Measurements from ENCODE around the gene GPR137. TPM values are rescaled to one million over a fixed set of nuclear protein-coding genes. Genes with fewer than 3 reads are reported as not detected.

GPR137 gene
- total and polyA plus RNA-seq, 4 donors, result 6.7 to 22.2 (median 9.0) TPM

DNA sequence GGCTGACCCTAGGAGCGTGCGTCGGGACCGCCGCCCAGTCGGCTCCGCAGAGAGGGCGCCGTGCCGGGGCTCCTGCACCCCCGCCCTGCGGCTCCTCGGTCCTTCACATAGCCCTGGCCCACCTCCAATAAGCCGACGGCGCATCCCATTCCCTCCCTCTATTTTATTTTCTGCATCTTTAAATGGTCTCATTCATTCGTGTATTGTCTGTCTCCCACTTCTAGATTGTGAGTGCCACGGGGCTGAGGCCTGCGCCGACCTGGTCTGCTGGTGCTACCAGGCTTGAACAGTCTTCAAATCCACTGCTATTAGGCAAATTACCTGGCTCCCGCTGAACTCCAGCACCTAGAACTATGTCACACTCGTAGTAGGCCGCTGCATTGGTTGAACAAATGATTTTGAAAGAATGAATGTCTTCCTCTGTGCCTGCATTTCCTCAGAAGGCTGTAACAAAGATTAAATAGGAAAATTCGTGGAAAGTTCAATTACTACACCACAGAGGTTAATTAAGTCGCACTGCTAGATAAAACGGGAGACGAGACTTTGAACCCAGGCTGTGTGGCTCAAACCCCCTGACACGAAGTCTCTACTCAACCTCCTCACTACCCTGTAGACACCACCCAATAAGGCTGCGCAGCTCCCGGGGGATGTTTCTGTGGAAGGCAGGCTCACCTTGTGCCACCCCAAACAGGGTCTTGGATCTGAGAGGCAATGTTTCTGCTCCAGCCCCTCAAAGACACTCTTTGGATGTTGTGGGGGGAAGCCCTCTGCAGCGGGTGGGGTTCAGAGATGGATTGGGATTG lies 37.7 kb upstream of the GPR137 start:
- DNase-seq (ENCODE audit: low spot score), result no peak
- Histone ChIP-seq H3K9ac (ENCODE audit: low read depth in 1 of 2, low read length in 2 of 2) (peak overlapping the region in 1 of 2 donors; percentile 8), H3K4me3 (ENCODE audit: low read depth in 1 of 3, low read length in 3 of 3) (peak overlapping the region in 2 of 3 donors; percentile 92 to 96), H3K36me3 (ENCODE audit: control insufficient read depth in 4 of 4, insufficient read depth in 3 of 4, low read depth in 1 of 4, low read length in 3 of 4) (peaks cover 0 to 6% (median 4%) of the 10 kb centered on the region in 4 donors), H3K9me3 (ENCODE audit: control insufficient read depth in 4 of 4, low read length in 3 of 4) (no peaks in the 10 kb centered on the region), H3K27me3 (ENCODE audit: control insufficient read depth in 4 of 4, insufficient read depth in 4 of 4, low read length in 3 of 4) (no peaks in the 10 kb centered on the region), H3K4me1 (ENCODE audit: control insufficient read depth in 4 of 4, insufficient read depth in 4 of 4, low read length in 3 of 4) (peaks cover 11 to 67% (median 52%) of the 10 kb centered on the region in 4 donors), H3K27ac (ENCODE audit: low read depth in 1 of 2, low read length in 2 of 2) (peak overlapping the region; percentile 95 to 97)
- no peak for TF ChIP-seq RXRA (IDR thresholded peaks at IDR 0.05)
- TF ChIP-seq FOXA1 (IDR thresholded peaks at IDR 0.05), result no peak
- TF ChIP-seq HNF4A (conservative IDR thresholded peaks at IDR 0.05), result no peak
- no peak for TF ChIP-seq NR2F2 (IDR thresholded peaks at IDR 0.05)
- TF ChIP-seq, protein P1, sequence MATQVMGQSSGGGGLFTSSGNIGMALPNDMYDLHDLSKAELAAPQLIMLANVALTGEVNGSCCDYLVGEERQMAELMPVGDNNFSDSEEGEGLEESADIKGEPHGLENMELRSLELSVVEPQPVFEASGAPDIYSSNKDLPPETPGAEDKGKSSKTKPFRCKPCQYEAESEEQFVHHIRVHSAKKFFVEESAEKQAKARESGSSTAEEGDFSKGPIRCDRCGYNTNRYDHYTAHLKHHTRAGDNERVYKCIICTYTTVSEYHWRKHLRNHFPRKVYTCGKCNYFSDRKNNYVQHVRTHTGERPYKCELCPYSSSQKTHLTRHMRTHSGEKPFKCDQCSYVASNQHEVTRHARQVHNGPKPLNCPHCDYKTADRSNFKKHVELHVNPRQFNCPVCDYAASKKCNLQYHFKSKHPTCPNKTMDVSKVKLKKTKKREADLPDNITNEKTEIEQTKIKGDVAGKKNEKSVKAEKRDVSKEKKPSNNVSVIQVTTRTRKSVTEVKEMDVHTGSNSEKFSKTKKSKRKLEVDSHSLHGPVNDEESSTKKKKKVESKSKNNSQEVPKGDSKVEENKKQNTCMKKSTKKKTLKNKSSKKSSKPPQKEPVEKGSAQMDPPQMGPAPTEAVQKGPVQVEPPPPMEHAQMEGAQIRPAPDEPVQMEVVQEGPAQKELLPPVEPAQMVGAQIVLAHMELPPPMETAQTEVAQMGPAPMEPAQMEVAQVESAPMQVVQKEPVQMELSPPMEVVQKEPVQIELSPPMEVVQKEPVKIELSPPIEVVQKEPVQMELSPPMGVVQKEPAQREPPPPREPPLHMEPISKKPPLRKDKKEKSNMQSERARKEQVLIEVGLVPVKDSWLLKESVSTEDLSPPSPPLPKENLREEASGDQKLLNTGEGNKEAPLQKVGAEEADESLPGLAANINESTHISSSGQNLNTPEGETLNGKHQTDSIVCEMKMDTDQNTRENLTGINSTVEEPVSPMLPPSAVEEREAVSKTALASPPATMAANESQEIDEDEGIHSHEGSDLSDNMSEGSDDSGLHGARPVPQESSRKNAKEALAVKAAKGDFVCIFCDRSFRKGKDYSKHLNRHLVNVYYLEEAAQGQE (IDR thresholded peaks at IDR 0.05), result no peak
- WGBS, result 36% methylated on average over 31 of the region's 31 CpGs

DNA sequence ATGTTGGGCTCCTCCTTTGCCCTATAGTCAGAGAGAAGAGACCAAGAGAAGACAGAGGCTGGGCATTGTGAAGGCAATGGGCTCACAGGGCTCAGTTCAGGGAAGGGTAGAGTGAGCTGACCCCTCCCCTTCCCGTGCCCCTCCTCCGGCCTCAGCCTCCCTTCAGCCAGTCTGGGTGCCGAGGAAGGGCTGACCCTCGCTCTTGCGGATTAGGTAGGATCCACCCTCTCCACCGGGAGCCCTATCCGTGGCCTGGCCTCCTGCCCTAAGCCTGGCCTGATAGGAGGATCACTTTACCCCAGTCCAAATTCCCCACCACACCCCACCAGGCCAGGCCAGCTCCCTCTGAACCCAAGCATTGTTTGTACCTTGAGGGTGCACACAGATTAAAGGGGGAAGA lies 37.1 kb upstream of the GPR137 start:
- H3K4me3 ChIP-seq (ENCODE audit: low read depth in 1 of 3, low read length in 3 of 3), result no peak overlapping the region
- H3K9ac ChIP-seq (ENCODE audit: low read depth in 1 of 2, low read length in 2 of 2), result no peak overlapping the region
- DNase-seq (ENCODE audit: low spot score), result no peak
- 79% methylated on average over 7 of the region's 7 CpGs for WGBS
- H3K27ac ChIP-seq (ENCODE audit: low read depth in 1 of 2, low read length in 2 of 2), result no peak overlapping the region
- H3K27me3 ChIP-seq (ENCODE audit: control insufficient read depth in 4 of 4, insufficient read depth in 4 of 4, low read length in 3 of 4), result no peaks in the 10 kb centered on the region
- peaks cover 10 to 65% (median 49%) of the 10 kb centered on the region in 4 donors for H3K4me1 ChIP-seq (ENCODE audit: control insufficient read depth in 4 of 4, insufficient read depth in 4 of 4, low read length in 3 of 4)
- peaks cover 0 to 5% (median 1%) of the 10 kb centered on the region in 4 donors for H3K36me3 ChIP-seq (ENCODE audit: control insufficient read depth in 4 of 4, insufficient read depth in 3 of 4, low read depth in 1 of 4, low read length in 3 of 4)
- no peaks in the 10 kb centered on the region for H3K9me3 ChIP-seq (ENCODE audit: control insufficient read depth in 4 of 4, low read length in 3 of 4)
- TF ChIP-seq HNF4G (IDR thresholded peaks at IDR 0.05) (no peak), FOXA1 (IDR thresholded peaks at IDR 0.05) (no peak), YY1 (IDR thresholded peaks at IDR 0.05) (no peak), GABPA (IDR thresholded peaks at IDR 0.05 in 1 of 2, conservative IDR thresholded peaks at IDR 0.05 in 1 of 2) (no peak), TAF1 (conservative IDR thresholded peaks at IDR 0.05) (no peak), SP1 (IDR thresholded peaks at IDR 0.05) (no peak), FOXA2 (IDR thresholded peaks at IDR 0.05) (no peak), JUND (IDR thresholded peaks at IDR 0.05) (no peak), HNF4A (conservative IDR thresholded peaks at IDR 0.05) (no peak), NR2F2 (IDR thresholded peaks at IDR 0.05) (no peak), RXRA (IDR thresholded peaks at IDR 0.05) (no peak), EGR1 (IDR thresholded peaks at IDR 0.05; ENCODE audit: low read depth in 2 of 2) (no peak), RAD21 (IDR thresholded peaks at IDR 0.05) (no peak)
- TF ChIP-seq, protein P2, sequence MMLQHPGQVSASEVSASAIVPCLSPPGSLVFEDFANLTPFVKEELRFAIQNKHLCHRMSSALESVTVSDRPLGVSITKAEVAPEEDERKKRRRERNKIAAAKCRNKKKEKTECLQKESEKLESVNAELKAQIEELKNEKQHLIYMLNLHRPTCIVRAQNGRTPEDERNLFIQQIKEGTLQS (IDR thresholded peaks at IDR 0.05), result no peak
- TF ChIP-seq, protein P3, sequence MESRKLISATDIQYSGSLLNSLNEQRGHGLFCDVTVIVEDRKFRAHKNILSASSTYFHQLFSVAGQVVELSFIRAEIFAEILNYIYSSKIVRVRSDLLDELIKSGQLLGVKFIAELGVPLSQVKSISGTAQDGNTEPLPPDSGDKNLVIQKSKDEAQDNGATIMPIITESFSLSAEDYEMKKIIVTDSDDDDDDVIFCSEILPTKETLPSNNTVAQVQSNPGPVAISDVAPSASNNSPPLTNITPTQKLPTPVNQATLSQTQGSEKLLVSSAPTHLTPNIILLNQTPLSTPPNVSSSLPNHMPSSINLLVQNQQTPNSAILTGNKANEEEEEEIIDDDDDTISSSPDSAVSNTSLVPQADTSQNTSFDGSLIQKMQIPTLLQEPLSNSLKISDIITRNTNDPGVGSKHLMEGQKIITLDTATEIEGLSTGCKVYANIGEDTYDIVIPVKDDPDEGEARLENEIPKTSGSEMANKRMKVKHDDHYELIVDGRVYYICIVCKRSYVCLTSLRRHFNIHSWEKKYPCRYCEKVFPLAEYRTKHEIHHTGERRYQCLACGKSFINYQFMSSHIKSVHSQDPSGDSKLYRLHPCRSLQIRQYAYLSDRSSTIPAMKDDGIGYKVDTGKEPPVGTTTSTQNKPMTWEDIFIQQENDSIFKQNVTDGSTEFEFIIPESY (IDR thresholded peaks at IDR 0.05), result no peak
- TF ChIP-seq, protein P4, sequence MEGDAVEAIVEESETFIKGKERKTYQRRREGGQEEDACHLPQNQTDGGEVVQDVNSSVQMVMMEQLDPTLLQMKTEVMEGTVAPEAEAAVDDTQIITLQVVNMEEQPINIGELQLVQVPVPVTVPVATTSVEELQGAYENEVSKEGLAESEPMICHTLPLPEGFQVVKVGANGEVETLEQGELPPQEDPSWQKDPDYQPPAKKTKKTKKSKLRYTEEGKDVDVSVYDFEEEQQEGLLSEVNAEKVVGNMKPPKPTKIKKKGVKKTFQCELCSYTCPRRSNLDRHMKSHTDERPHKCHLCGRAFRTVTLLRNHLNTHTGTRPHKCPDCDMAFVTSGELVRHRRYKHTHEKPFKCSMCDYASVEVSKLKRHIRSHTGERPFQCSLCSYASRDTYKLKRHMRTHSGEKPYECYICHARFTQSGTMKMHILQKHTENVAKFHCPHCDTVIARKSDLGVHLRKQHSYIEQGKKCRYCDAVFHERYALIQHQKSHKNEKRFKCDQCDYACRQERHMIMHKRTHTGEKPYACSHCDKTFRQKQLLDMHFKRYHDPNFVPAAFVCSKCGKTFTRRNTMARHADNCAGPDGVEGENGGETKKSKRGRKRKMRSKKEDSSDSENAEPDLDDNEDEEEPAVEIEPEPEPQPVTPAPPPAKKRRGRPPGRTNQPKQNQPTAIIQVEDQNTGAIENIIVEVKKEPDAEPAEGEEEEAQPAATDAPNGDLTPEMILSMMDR (IDR thresholded peaks at IDR 0.05; ENCODE audit: low read depth, low read length, missing input control), result no peak
- TF ChIP-seq, protein P5, sequence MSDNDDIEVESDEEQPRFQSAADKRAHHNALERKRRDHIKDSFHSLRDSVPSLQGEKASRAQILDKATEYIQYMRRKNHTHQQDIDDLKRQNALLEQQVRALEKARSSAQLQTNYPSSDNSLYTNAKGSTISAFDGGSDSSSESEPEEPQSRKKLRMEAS (IDR thresholded peaks at IDR 0.05), result no peak
- TF ChIP-seq, protein P1 (IDR thresholded peaks at IDR 0.05), result no peak
